Measurements from ENCODE around the gene ART5. TPM values are rescaled to one million over a fixed set of nuclear protein-coding genes. Genes with fewer than 3 reads are reported as not detected.

ART5 gene
- total RNA-seq, 1 experiment from 2014 or later: 4.5 TPM

- no peak overlapping the region for H3K27ac Mint-ChIP-seq
- H3K36me3 Mint-ChIP-seq: no peaks in the 10 kb centered on the region
- no peak for TF ChIP-seq ZNF423 (CRISPR knock-in tag; IDR thresholded peaks at IDR 0.05)
- TF ChIP-seq SOX15 (CRISPR knock-in tag; IDR thresholded peaks at IDR 0.05): no peak
- TF ChIP-seq, protein P1, sequence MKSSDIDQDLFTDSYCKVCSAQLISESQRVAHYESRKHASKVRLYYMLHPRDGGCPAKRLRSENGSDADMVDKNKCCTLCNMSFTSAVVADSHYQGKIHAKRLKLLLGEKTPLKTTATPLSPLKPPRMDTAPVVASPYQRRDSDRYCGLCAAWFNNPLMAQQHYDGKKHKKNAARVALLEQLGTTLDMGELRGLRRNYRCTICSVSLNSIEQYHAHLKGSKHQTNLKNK (CRISPR knock-in tag; IDR thresholded peaks at IDR 0.05): no peak
- no peak for TF ChIP-seq FOXP1 (CRISPR knock-in tag; IDR thresholded peaks at IDR 0.05; ENCODE audit: borderline replicate concordance)
- TF ChIP-seq PREB (CRISPR knock-in tag; IDR thresholded peaks at IDR 0.05; ENCODE audit: borderline replicate concordance): no peak
- DNase-seq (ENCODE audit: low spot score) (no peak), ATAC-seq (no peak)
- H3K4me1 Mint-ChIP-seq: peaks cover 14% of the 10 kb centered on the region
- peaks cover 3% of the 10 kb centered on the region; the same call in 1 of the 2 replicates for H3K27me3 Mint-ChIP-seq (ENCODE audit: low read depth)
- H3K9me3 Mint-ChIP-seq: peaks cover 7% of the 10 kb centered on the region
- ChIA-PET CTCF (interaction anchor here (1.4 kb wide), 1 partner anchor 274 kb away, joined by 3 read pairs; no protein-coding TSS in a partner anchor), POLR2A (no interaction called here)
- H3K4me3 Mint-ChIP-seq: no peak overlapping the region
Observed at GRCh38 chr11:3614742-3615171, 27.0 kb downstream of the ART5 start.

- DNase-seq (ENCODE audit: low spot score): no peak
- CTCF ChIA-PET: interaction anchor here (1.4 kb wide), 1 partner anchor 273 kb away, joined by 3 read pairs; no protein-coding TSS in a partner anchor
- POLR2A ChIA-PET: no interaction called here
- peak overlapping the region; percentile 21; the same call in 1 of the 2 replicates for H3K27ac Mint-ChIP-seq
- ATAC-seq: no peak
- no peaks in the 10 kb centered on the region for H3K36me3 Mint-ChIP-seq
- TF ChIP-seq NFYB (CRISPR knock-in tag; conservative IDR thresholded peaks at IDR 0.05; ENCODE audit: low read depth) (no peak), IRF1 (CRISPR knock-in tag; IDR thresholded peaks at IDR 0.05) (no peak), FOXP4 (CRISPR knock-in tag; IDR thresholded peaks at IDR 0.05) (no peak), OVOL2 (CRISPR knock-in tag; IDR thresholded peaks at IDR 0.05; ENCODE audit: borderline replicate concordance) (no peak), IRF2 (CRISPR knock-in tag; IDR thresholded peaks at IDR 0.05; ENCODE audit: borderline replicate concordance, low read depth) (no peak), NR3C1 (CRISPR knock-in tag; conservative IDR thresholded peaks at IDR 0.05; ENCODE audit: low read depth) (no peak), NR1H2 (CRISPR knock-in tag; IDR thresholded peaks at IDR 0.05) (no peak), JUN (CRISPR knock-in tag; IDR thresholded peaks at IDR 0.05) (no peak), PRRX2 (CRISPR knock-in tag; IDR thresholded peaks at IDR 0.05) (no peak), SP1 (CRISPR knock-in tag; conservative IDR thresholded peaks at IDR 0.05) (no peak)
- TF ChIP-seq, protein P1 (CRISPR knock-in tag; IDR thresholded peaks at IDR 0.05): no peak
- peaks cover 7% of the 10 kb centered on the region for H3K9me3 Mint-ChIP-seq
- H3K27me3 Mint-ChIP-seq (ENCODE audit: low read depth): peaks cover 3% of the 10 kb centered on the region; the same call in 1 of the 2 replicates
- no peak overlapping the region for H3K4me3 Mint-ChIP-seq
- peaks cover 14% of the 10 kb centered on the region for H3K4me1 Mint-ChIP-seq
Observed at GRCh38 chr11:3613998-3614741, 27.6 kb downstream of the ART5 start.

- DNase-seq (ENCODE audit: low spot score): no peak
- no peak for ATAC-seq
- Mint-ChIP-seq H3K36me3 (no peaks in the 10 kb centered on the region), H3K27ac (no peak overlapping the region), H3K4me3 (no peak overlapping the region), H3K9me3 (peaks cover 7% of the 10 kb centered on the region), H3K4me1 (peaks cover 4% of the 10 kb centered on the region), H3K27me3 (ENCODE audit: low read depth) (peaks cover 3% of the 10 kb centered on the region; the same call in 1 of the 2 replicates)
- ChIA-PET POLR2A (no interaction called here), CTCF (no interaction called here)
- TF ChIP-seq ZNF396 (CRISPR knock-in tag; IDR thresholded peaks at IDR 0.05; ENCODE audit: borderline replicate concordance) (no peak), E2F1 (CRISPR knock-in tag; IDR thresholded peaks at IDR 0.05) (no peak), FOXJ3 (CRISPR knock-in tag; IDR thresholded peaks at IDR 0.05; ENCODE audit: borderline replicate concordance) (no peak), ESRRA (CRISPR knock-in tag; IDR thresholded peaks at IDR 0.05; ENCODE audit: borderline replicate concordance) (no peak), CREM (CRISPR knock-in tag; IDR thresholded peaks at IDR 0.05) (no peak), GABPB1 (CRISPR knock-in tag; IDR thresholded peaks at IDR 0.05) (no peak), HMGXB4 (CRISPR knock-in tag; IDR thresholded peaks at IDR 0.05) (no peak)
Observed at GRCh38 chr11:3611976-3612678, 29.7 kb downstream of the ART5 start.
